Measurements from ENCODE around the gene RNF38.

RNF38 gene

DNA sequence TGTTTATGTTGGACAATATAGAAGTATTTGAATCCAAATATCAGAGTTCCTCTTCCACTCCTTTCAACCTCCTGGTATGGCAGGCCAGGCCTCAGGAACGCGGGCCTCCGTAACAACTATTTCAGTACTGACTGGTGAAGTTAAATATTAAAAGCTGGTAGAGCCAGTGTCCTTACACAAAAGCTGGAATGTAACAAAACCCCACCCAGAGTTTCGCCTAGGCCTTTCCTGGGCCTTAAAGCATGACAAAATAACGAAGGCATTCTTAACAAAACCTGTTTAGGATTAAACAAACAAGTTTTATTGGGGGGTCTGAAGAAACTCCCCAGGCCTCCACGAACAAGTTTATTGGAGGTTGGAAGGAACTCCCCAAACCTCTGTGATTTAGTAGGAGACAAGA, 80.3 kb downstream of the RNF38 start:
- no peaks in the 10 kb centered on the region for H3K9me3 ChIP-seq
- TF ChIP-seq, protein P1, sequence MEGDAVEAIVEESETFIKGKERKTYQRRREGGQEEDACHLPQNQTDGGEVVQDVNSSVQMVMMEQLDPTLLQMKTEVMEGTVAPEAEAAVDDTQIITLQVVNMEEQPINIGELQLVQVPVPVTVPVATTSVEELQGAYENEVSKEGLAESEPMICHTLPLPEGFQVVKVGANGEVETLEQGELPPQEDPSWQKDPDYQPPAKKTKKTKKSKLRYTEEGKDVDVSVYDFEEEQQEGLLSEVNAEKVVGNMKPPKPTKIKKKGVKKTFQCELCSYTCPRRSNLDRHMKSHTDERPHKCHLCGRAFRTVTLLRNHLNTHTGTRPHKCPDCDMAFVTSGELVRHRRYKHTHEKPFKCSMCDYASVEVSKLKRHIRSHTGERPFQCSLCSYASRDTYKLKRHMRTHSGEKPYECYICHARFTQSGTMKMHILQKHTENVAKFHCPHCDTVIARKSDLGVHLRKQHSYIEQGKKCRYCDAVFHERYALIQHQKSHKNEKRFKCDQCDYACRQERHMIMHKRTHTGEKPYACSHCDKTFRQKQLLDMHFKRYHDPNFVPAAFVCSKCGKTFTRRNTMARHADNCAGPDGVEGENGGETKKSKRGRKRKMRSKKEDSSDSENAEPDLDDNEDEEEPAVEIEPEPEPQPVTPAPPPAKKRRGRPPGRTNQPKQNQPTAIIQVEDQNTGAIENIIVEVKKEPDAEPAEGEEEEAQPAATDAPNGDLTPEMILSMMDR (IDR thresholded peaks at IDR 0.05), result no peak

DNA sequence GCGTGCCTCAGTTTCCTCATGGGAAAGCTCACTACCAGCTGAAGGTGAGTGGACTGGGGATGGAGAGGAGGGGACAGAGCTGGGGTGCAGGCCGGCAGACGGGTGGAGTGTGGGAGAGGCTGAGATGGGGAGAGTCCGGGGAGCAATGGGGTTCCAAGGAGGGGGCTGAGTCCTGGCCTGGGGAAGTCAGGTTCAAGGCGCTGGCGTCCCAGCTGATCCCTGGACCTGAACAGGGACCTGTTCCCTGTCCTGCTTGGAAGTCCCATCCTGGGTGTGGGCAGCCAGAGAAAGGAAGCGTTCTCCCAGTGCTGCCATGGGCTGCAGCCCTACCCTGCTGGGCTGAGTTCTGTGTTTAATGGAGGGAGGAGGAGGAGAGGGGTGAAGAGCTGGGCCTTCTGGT, 80.9 kb downstream of the RNF38 start:
- H3K4me3 ChIP-seq (ENCODE audit: low read depth in 1 of 2, low read length in 1 of 2), result no peak overlapping the region
- no peaks in the 10 kb centered on the region for H3K36me3 ChIP-seq
- H3K27me3 ChIP-seq, result no peaks in the 10 kb centered on the region
- TF ChIP-seq, protein P1 (IDR thresholded peaks at IDR 0.05), result no peak
- no peaks in the 10 kb centered on the region for H3K9me3 ChIP-seq
- H3K27ac ChIP-seq, result no peak overlapping the region
- H3K4me1 ChIP-seq (ENCODE audit: control insufficient read depth in 1 of 2, insufficient read depth in 1 of 2, low read depth in 1 of 2, low read length in 1 of 2), result no peaks in the 10 kb centered on the region

More for the DNA sequence above, 80.3 kb downstream of the RNF38 start:
- Histone ChIP-seq H3K4me1 (ENCODE audit: control insufficient read depth in 1 of 2, insufficient read depth in 1 of 2, low read depth in 1 of 2, low read length in 1 of 2) (no peaks in the 10 kb centered on the region), H3K27me3 (no peaks in the 10 kb centered on the region), H3K4me3 (ENCODE audit: low read depth in 1 of 2, low read length in 1 of 2) (no peak overlapping the region), H3K36me3 (no peaks in the 10 kb centered on the region), H3K27ac (no peak overlapping the region)

DNA sequence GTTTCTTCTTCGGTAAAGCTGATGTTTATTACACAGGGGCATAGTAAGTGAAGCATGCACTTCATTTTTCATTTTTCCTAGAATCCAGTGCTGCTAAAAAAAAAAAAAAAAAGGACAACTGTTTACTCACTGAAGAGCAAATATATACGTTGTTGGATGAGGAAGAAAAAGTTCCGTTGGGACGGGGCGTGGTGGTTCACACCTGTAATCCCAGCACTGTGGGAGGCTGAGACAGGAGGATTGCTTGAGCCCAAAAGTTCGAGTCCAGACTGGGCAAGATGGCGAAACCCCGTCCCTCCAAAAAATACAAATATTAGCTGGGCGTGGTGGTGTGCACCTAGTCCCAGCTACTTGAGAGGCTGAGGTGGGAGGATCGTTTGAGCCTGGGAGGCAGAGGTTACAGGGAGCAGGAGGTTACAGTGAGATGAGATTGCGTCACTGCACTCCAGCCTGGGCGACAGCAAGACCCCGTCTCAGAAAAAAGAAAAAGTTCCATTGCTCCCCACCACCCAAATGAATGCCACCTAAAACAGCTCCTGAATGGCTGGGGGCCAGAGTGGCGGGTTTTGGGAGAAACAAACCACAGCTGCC, 81.8 kb downstream of the RNF38 start:
- H3K27ac ChIP-seq, result no peak overlapping the region
- H3K4me1 ChIP-seq (ENCODE audit: control insufficient read depth in 1 of 2, insufficient read depth in 1 of 2, low read depth in 1 of 2, low read length in 1 of 2), result no peaks in the 10 kb centered on the region
- H3K4me3 ChIP-seq (ENCODE audit: low read depth in 1 of 2, low read length in 1 of 2), result no peak overlapping the region
- H3K27me3 ChIP-seq, result no peaks in the 10 kb centered on the region
- H3K36me3 ChIP-seq, result no peaks in the 10 kb centered on the region
- H3K9me3 ChIP-seq, result no peaks in the 10 kb centered on the region
- TF ChIP-seq, protein P1 (IDR thresholded peaks at IDR 0.05), result no peak

DNA sequence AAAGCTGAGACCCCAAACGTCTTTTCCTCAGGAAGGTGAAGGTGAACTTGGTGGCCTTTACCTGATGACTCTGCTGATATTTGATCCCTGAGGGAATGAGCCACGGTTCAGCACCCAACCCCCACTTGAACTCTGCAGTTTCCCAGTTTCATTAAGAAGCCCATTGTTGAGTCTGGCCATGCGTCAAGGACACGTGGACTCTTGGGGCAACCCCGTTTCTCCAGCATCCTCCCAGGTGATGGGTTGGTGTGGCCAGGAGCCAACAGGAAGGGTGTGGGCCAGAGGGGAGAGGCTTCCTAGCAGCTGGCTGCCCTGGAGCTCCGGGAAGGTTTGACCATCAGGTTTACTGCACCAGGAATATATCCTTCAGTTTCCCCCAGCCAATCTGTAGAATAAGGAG, 82.3 kb downstream of the RNF38 start:
- no peaks in the 10 kb centered on the region for H3K36me3 ChIP-seq
- H3K27ac ChIP-seq, result no peak overlapping the region
- no peak overlapping the region for H3K4me3 ChIP-seq (ENCODE audit: low read depth in 1 of 2, low read length in 1 of 2)
- TF ChIP-seq, protein P1 (IDR thresholded peaks at IDR 0.05), result no peak
- H3K4me1 ChIP-seq (ENCODE audit: control insufficient read depth in 1 of 2, insufficient read depth in 1 of 2, low read depth in 1 of 2, low read length in 1 of 2), result no peaks in the 10 kb centered on the region
- no peaks in the 10 kb centered on the region for H3K9me3 ChIP-seq
- no peaks in the 10 kb centered on the region for H3K27me3 ChIP-seq

DNA sequence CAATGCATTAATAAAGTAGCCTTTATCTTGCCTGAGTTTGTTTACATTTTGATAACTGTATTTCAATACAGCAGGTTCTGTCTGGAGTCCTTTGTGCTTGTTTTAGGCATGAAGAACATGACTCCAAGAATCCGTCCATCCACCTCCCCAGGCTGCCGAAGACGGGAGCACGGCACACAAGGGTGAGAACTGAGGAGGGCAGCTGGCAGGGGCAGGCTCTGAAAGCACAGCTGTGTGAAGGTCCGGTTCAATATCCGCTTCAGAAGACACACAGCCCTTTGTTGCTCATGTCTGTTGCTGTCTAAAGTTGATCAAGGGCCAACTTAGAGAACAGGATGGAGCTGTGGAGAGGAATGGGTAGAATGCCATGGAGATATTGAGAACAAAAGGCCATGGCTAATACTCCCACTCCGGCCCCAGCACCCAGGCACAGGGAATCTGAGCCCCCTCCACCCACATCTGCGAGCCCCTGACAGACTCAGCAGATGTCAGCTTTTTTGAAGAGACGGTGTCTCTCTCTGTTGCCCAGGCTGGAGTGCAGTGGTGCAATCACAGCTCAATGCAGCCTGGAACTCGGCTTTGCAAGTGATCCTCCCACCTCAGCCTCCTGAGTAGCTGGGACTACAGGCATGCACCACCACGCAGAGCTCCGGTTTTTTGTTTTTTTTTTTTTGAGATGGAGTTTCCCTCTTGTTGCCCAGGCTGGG, 83.3 kb downstream of the RNF38 start:
- no peak overlapping the region for H3K27ac ChIP-seq

More for the DNA sequence above, 83.3 kb downstream of the RNF38 start:
- Histone ChIP-seq H3K27me3 (no peaks in the 10 kb centered on the region), H3K9me3 (no peaks in the 10 kb centered on the region), H3K4me1 (ENCODE audit: control insufficient read depth in 1 of 2, insufficient read depth in 1 of 2, low read depth in 1 of 2, low read length in 1 of 2) (no peaks in the 10 kb centered on the region), H3K4me3 (ENCODE audit: low read depth in 1 of 2, low read length in 1 of 2) (no peak overlapping the region), H3K36me3 (no peaks in the 10 kb centered on the region)
- TF ChIP-seq, protein P1 (IDR thresholded peaks at IDR 0.05), result no peak

Measured in neutrophil (primary cell).